Neural progenitor cell (in vitro differentiated cells): ENCODE results near the gene GOSR2. TPM values are rescaled to one million over a fixed set of nuclear protein-coding genes. Genes with fewer than 3 reads are reported as not detected.
"Not testable (repeated sequence)": the region's sequence is repeated elsewhere in the genome, so short reads cannot be mapped to it uniquely, and the experiment has no call there.

Experiments
- DNase-seq: peaks from one replicate; pipeline ENCODE4 v3.0.0-alpha.2; 2016; ENCODE audit warnings: low spot score
- H2AFZ ChIP-seq: fragments of 200-600 bp; sonication (generic); replicated peaks from 2 replicates; pipeline ENCODE4 v1.6.1; 2016; ENCODE audit warnings: antibody characterized with exemption
- H3F3A ChIP-seq: fragments of 200-600 bp; sonication (generic); 2 replicates; pipeline ENCODE4 v1.6.1; 2016; ENCODE audit warnings: antibody characterized with exemption, low read depth
- H3K27ac ChIP-seq: fragments of 200-600 bp; sonication (generic); 2 replicates; pipeline ENCODE4 v1.5.1; 2016; ENCODE audit warnings: mild to moderate bottlenecking
- H3K27me3 ChIP-seq: fragments of 200-600 bp; sonication (generic); 2 replicates; pipeline ENCODE4 v1.6.1; 2016; ENCODE audit warnings: mild to moderate bottlenecking, moderate library complexity
- H3K36me3 ChIP-seq: fragments of 200-600 bp; sonication (generic); 2 replicates; pipeline ENCODE4 v1.5.1; 2016
- H3K4me1 ChIP-seq: fragments of 200-600 bp; sonication (generic); 2 replicates; pipeline ENCODE4 v1.6.1; 2016; ENCODE audit warnings: mixed run types
- H3K4me2 ChIP-seq: fragments of 200-600 bp; sonication (generic); 2 replicates; pipeline ENCODE4 v1.6.1; 2016
- H3K4me3 ChIP-seq: fragments of 200-600 bp; sonication (generic); 2 replicates; pipeline ENCODE4 v1.5.1; 2016
- H3K79me2 ChIP-seq: fragments of 200-600 bp; sonication (generic); 2 replicates; pipeline ENCODE4 v1.6.1; 2016; ENCODE audit warnings: low read depth
- H3K9ac ChIP-seq: fragments of 200-600 bp; sonication (generic); 2 replicates; pipeline ENCODE4 v1.6.1; 2016
- H3K9me3 ChIP-seq: fragments of 200-600 bp; sonication (generic); 2 replicates; pipeline ENCODE4 v1.5.1; 2016; ENCODE audit warnings: low read depth
- H4K20me1 ChIP-seq: fragments of 200-600 bp; sonication (generic); 2 replicates; pipeline ENCODE4 v1.6.1; 2016; ENCODE audit warnings: low read depth
- H3K27ac Mint-ChIP-seq: 3 replicates; pipeline ENCODE4 v1.8.0; 2021; ENCODE audit warnings: mixed read lengths
- H3K27me3 Mint-ChIP-seq: 2 replicates; pipeline ENCODE4 v1.8.0; 2022; ENCODE audit warnings: low read depth, mild to moderate bottlenecking, inconsistent platforms, moderate library complexity, mixed read lengths; ENCODE audit not compliant: insufficient read depth
- H3K36me3 Mint-ChIP-seq: 3 replicates; pipeline ENCODE4 v1.8.0; 2021; ENCODE audit warnings: mixed read lengths
- H3K4me1 Mint-ChIP-seq: 3 replicates; pipeline ENCODE4 v1.8.0; 2021; ENCODE audit warnings: mixed read lengths
- H3K4me3 Mint-ChIP-seq: 3 replicates; pipeline ENCODE4 v1.8.0; 2021; ENCODE audit warnings: mild to moderate bottlenecking, moderate library complexity, mixed read lengths
- H3K9me3 Mint-ChIP-seq: 3 replicates; pipeline ENCODE4 v1.8.0; 2020; ENCODE audit warnings: mixed read lengths
- CTCF ChIP-seq: fragments of 200-600 bp; sonication (generic); IDR thresholded peaks from 2 replicates; pipeline ENCODE4 v1.5.1; 2017; ENCODE audit warnings: antibody characterized with exemption, mild to moderate bottlenecking
- EZH2 ChIP-seq: fragments of 200-600 bp; sonication (generic); IDR thresholded peaks from 2 replicates; pipeline ENCODE4 v1.6.1; 2017; ENCODE audit warnings: antibody characterized with exemption, mild to moderate bottlenecking, moderate library complexity
- EZH2phosphoT487 ChIP-seq: fragments of 200-600 bp; sonication (generic); IDR thresholded peaks from 2 replicates; pipeline ENCODE4 v1.6.1; 2017; ENCODE audit warnings: antibody characterized with exemption
- total RNA-seq: library from RNA; depleted of rRNA; stranded (reverse); fragments of >200 nt; gene quantifications from 2 replicates; pipeline ENCODE4 v1.2.3, GENCODE V29; 2015; ENCODE audit warnings: low replicate concordance

Gene GOSR2
- total RNA-seq, 1 donor from 2014 or later, result 33.6 TPM

- H3K27ac ChIP-seq, result no peak overlapping the region
- peaks cover 9% of the 10 kb centered on the region for H3K4me1 Mint-ChIP-seq
- H3K9me3 Mint-ChIP-seq, result no peaks in the 10 kb centered on the region
- H3K9ac ChIP-seq, result no peak overlapping the region
- H3K4me3 Mint-ChIP-seq, result no peak overlapping the region
- H3F3A ChIP-seq, result peaks cover 10% of the 10 kb centered on the region
- no peak overlapping the region for H3K27ac Mint-ChIP-seq
- H3K36me3 Mint-ChIP-seq, result no peaks in the 10 kb centered on the region
- no peaks in the 10 kb centered on the region for H3K79me2 ChIP-seq
- no peaks in the 10 kb centered on the region for H3K9me3 ChIP-seq
- no peaks in the 10 kb centered on the region for H4K20me1 ChIP-seq
- H3K27me3 ChIP-seq, result peaks cover 27% of the 10 kb centered on the region
- no peaks in the 10 kb centered on the region for H3K36me3 ChIP-seq
- no peak overlapping the region for H3K4me2 ChIP-seq
- TF ChIP-seq EZH2phosphoT487, result no peak
- no peak for TF ChIP-seq EZH2
- no peak for TF ChIP-seq CTCF
- DNase-seq, result peak; percentile 47
- peaks cover 10% of the 10 kb centered on the region for H3K27me3 Mint-ChIP-seq
- H3K4me1 ChIP-seq, result peaks cover 5% of the 10 kb centered on the region
- H3K4me3 ChIP-seq, result no peak overlapping the region
- H2AFZ ChIP-seq, result no peak overlapping the region
Observed at GRCh38 chr17:46983782-46984181, 60.8 kb downstream of the GOSR2 start.

DNA sequence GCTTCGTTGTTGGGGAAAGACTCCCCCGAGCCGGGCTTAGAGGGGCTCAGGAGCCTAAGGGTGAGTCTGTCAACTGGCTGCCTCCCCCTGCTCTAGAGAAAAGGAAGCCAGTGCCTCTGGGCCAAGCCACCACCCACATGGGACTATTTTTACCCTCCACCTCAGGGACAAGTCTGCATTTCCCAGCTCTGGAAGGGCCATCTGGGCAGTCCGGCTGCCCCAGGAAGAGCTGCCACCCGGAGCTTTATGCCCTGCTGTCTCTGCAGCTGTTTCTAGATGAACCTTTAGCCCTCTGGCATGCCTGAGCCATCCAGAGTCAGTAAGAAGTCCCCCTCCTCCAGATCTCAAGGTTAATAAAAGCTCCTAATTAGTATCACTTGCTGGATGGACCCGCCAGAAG, 61.4 kb downstream of the GOSR2 start:
- no peak for TF ChIP-seq EZH2
- Histone ChIP-seq H3K4me1 (peaks cover 4% of the 10 kb centered on the region), H3K9ac (no peak overlapping the region), H3K9me3 (no peaks in the 10 kb centered on the region), H3K4me3 (no peak overlapping the region), H3K4me2 (no peak overlapping the region), H3K36me3 (no peaks in the 10 kb centered on the region), H2AFZ (no peak overlapping the region), H3K27me3 (peaks cover 21% of the 10 kb centered on the region), H3F3A (peaks cover 8% of the 10 kb centered on the region), H3K27ac (no peak overlapping the region), H4K20me1 (no peaks in the 10 kb centered on the region), H3K79me2 (no peaks in the 10 kb centered on the region)
- DNase-seq, result no peak
- H3K4me1 Mint-ChIP-seq, result peaks cover 9% of the 10 kb centered on the region
- H3K36me3 Mint-ChIP-seq, result no peaks in the 10 kb centered on the region
- peaks cover 10% of the 10 kb centered on the region for H3K27me3 Mint-ChIP-seq
- no peak overlapping the region for H3K27ac Mint-ChIP-seq
- no peak overlapping the region for H3K4me3 Mint-ChIP-seq
- H3K9me3 Mint-ChIP-seq, result no peaks in the 10 kb centered on the region

- H2AFZ ChIP-seq, result no peak overlapping the region
- no peaks in the 10 kb centered on the region for H3K9me3 ChIP-seq
- H3K27ac ChIP-seq, result no peak overlapping the region
- TF ChIP-seq EZH2 (no peak), EZH2phosphoT487 (no peak), CTCF (no peak)
- no peak overlapping the region for H3K9ac ChIP-seq
- no peak for DNase-seq
- no peaks in the 10 kb centered on the region for H4K20me1 ChIP-seq
- no peak overlapping the region for H3K4me3 ChIP-seq
- H3K36me3 ChIP-seq, result no peaks in the 10 kb centered on the region
- H3K79me2 ChIP-seq, result no peaks in the 10 kb centered on the region
- H3K27ac Mint-ChIP-seq, result no peak overlapping the region
- no peaks in the 10 kb centered on the region for H3K9me3 Mint-ChIP-seq
- H3K4me3 Mint-ChIP-seq, result no peak overlapping the region
- H3K36me3 Mint-ChIP-seq, result no peaks in the 10 kb centered on the region
- H3K27me3 Mint-ChIP-seq, result peaks cover 8% of the 10 kb centered on the region
- peaks cover 4% of the 10 kb centered on the region for H3F3A ChIP-seq
- peaks cover 16% of the 10 kb centered on the region for H3K27me3 ChIP-seq
- no peak overlapping the region for H3K4me2 ChIP-seq
- H3K4me1 ChIP-seq, result no peaks in the 10 kb centered on the region
- peaks cover 7% of the 10 kb centered on the region for H3K4me1 Mint-ChIP-seq
Observed at GRCh38 chr17:46984892-46985291, 61.9 kb downstream of the GOSR2 start.

DNA sequence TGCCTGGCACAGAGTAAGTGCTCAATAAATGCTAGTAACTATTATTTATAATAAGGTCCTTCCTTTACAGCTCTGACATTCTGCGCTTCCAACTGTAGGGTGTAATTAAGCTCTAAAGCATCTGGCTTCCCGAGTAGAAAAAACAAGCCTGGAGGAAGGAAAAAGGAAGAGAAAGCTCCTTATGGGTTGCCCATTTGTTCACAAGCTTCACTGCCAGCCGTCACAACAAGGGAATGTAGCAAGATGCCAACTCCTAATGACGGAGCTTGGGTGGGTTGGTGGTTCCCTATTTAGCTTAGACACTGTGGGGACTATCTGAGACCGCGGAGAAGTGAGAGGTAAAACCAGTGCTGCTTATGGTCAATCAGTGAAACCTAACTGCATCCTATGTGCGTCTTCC, 63.4 kb downstream of the GOSR2 start:
- Histone ChIP-seq H4K20me1 (no peaks in the 10 kb centered on the region), H3K4me1 (no peaks in the 10 kb centered on the region), H3F3A (no peaks in the 10 kb centered on the region), H2AFZ (no peak overlapping the region), H3K4me3 (no peak overlapping the region), H3K9ac (no peak overlapping the region), H3K27ac (no peak overlapping the region), H3K27me3 (peaks cover 1% of the 10 kb centered on the region), H3K36me3 (no peaks in the 10 kb centered on the region), H3K79me2 (no peaks in the 10 kb centered on the region), H3K9me3 (no peaks in the 10 kb centered on the region), H3K4me2 (no peak overlapping the region)
- H3K4me3 Mint-ChIP-seq, result no peak overlapping the region
- peaks cover 4% of the 10 kb centered on the region for H3K27me3 Mint-ChIP-seq
- H3K4me1 Mint-ChIP-seq, result peaks cover under 1% of the 10 kb centered on the region
- no peak overlapping the region for H3K27ac Mint-ChIP-seq
- no peaks in the 10 kb centered on the region for H3K9me3 Mint-ChIP-seq
- no peak for DNase-seq
- TF ChIP-seq EZH2, result no peak
- TF ChIP-seq EZH2phosphoT487, result no peak
- TF ChIP-seq CTCF, result no peak
- no peaks in the 10 kb centered on the region for H3K36me3 Mint-ChIP-seq

GRCh38 chr17:46987927-46988326, 65.0 kb downstream of the GOSR2 start:
- H3F3A ChIP-seq, H3K9me3 Mint-ChIP-seq, H3K27ac Mint-ChIP-seq, H3K36me3 Mint-ChIP-seq, H3K4me1 ChIP-seq, H3K79me2 ChIP-seq, H3K4me1 Mint-ChIP-seq, H4K20me1 ChIP-seq, H3K4me3 ChIP-seq, DNase-seq, H3K9ac ChIP-seq, H2AFZ ChIP-seq, H3K27me3 Mint-ChIP-seq, H3K27me3 ChIP-seq, H3K9me3 ChIP-seq, H3K4me3 Mint-ChIP-seq, H3K36me3 ChIP-seq, H3K27ac ChIP-seq, H3K4me2 ChIP-seq: not testable (repeated sequence)
